ENCODE measurements around the gene MAGI2. TPM values are rescaled to one million over a fixed set of nuclear protein-coding genes. Genes with fewer than 3 reads are reported as not detected.

The MAGI2 gene
- polyA plus RNA-seq, 3 donors = 0.03 to 0.11 TPM; not detected in 1

DNA sequence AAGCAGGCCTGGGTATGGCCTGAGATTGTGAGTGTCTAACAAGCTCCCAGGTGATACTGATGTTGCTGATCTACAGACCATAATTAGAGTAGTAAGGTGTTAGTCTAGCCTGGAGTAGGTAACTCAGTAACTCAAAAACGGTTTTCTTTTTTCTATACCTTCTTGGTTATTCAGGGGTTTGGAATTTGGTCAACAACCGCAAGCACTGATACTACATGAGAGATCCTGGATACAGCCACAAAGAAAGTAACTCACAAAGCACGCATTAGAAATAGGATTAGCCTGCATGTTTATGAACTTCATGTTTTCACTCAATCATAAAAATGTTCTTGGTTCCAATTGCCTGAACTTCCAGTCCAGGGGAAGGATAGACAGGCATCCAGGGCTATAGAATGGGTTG lies 803.5 kb downstream of the MAGI2 start:
- no peak overlapping the region for H3K9ac ChIP-seq (ENCODE audit: insufficient read depth, low read length, poor library complexity, severe bottlenecking)
- Mint-ChIP-seq H3K9me3 (peaks cover 0 to 8% (median 3%) of the 10 kb centered on the region in 7 donors), H3K27ac (no peak overlapping the region), H3K4me1 (no peaks in the 10 kb centered on the region), H3K27me3 (ENCODE audit: low read depth in 3 of 3) (peaks cover 0 to 2% (median 0%) of the 10 kb centered on the region in 3 donors), H3K36me3 (no peaks in the 10 kb centered on the region), H3K4me3 (no peak overlapping the region)
- intact Hi-C loops (cut with micrococcal nuclease) = no loop called here
- H3K79me2 ChIP-seq (ENCODE audit: insufficient read depth, low read length) = no peaks in the 10 kb centered on the region
- WGBS (ENCODE audit: insufficient coverage) = 100% methylated on average over 1 of the region's 3 CpGs
- TF ChIP-seq, protein P1, sequence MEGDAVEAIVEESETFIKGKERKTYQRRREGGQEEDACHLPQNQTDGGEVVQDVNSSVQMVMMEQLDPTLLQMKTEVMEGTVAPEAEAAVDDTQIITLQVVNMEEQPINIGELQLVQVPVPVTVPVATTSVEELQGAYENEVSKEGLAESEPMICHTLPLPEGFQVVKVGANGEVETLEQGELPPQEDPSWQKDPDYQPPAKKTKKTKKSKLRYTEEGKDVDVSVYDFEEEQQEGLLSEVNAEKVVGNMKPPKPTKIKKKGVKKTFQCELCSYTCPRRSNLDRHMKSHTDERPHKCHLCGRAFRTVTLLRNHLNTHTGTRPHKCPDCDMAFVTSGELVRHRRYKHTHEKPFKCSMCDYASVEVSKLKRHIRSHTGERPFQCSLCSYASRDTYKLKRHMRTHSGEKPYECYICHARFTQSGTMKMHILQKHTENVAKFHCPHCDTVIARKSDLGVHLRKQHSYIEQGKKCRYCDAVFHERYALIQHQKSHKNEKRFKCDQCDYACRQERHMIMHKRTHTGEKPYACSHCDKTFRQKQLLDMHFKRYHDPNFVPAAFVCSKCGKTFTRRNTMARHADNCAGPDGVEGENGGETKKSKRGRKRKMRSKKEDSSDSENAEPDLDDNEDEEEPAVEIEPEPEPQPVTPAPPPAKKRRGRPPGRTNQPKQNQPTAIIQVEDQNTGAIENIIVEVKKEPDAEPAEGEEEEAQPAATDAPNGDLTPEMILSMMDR (IDR thresholded peaks at IDR 0.05) = no peak
- no peaks in the 10 kb centered on the region for H3K27me3 ChIP-seq (ENCODE audit: control insufficient read depth in 2 of 2, insufficient read depth in 2 of 2, low read length in 2 of 2)
- H3K4me1 ChIP-seq (ENCODE audit: control insufficient read depth in 1 of 2, insufficient read depth in 2 of 2, low read length in 2 of 2) = no peaks in the 10 kb centered on the region
- H3K36me3 ChIP-seq (replicated peaks in 1 of 2; ENCODE audit: control insufficient read depth in 1 of 2, insufficient read depth in 2 of 2, low read length in 2 of 2) = no peaks in the 10 kb centered on the region
- no peak overlapping the region for H3K27ac ChIP-seq (ENCODE audit: low read depth in 1 of 2, low read length in 2 of 2)
- H2AFZ ChIP-seq (ENCODE audit: insufficient read depth, low read depth, low read length, poor library complexity, severe bottlenecking) = no peak overlapping the region
- no peak for DNase-seq
- no peaks in the 10 kb centered on the region for H4K20me1 ChIP-seq (ENCODE audit: insufficient read depth, low read length)
- no peaks in the 10 kb centered on the region for H3K9me3 ChIP-seq (replicated peaks in 1 of 2; ENCODE audit: control insufficient read depth in 1 of 2, insufficient read depth in 1 of 2, low read length in 2 of 2)
- H3K4me3 ChIP-seq (replicated peaks in 1 of 3; ENCODE audit: low read depth in 2 of 3, low read length in 3 of 3) = no peak overlapping the region
- H3K4me2 ChIP-seq (replicated peaks; ENCODE audit: extremely low read depth, low read length, poor library complexity, severe bottlenecking) = no peak overlapping the region

GRCh38 chr7:78649236-78649635 lies 804.2 kb downstream of the MAGI2 start:
- no peaks in the 10 kb centered on the region for H3K4me1 ChIP-seq (ENCODE audit: control insufficient read depth in 1 of 2, insufficient read depth in 2 of 2, low read length in 2 of 2)
- Mint-ChIP-seq H3K27me3 (ENCODE audit: low read depth in 3 of 3) (peaks cover 0 to 2% (median 0%) of the 10 kb centered on the region in 3 donors), H3K9me3 (peaks cover 0 to 8% (median 3%) of the 10 kb centered on the region in 7 donors), H3K36me3 (no peaks in the 10 kb centered on the region), H3K27ac (no peak overlapping the region), H3K4me3 (no peak overlapping the region), H3K4me1 (no peaks in the 10 kb centered on the region)
- WGBS (ENCODE audit: insufficient coverage) = no CpG with 5 or more reads among the region's 2 CpGs
- no peak for DNase-seq
- TF ChIP-seq, protein P1 (IDR thresholded peaks at IDR 0.05) = no peak
- no peak overlapping the region for H3K9ac ChIP-seq (ENCODE audit: insufficient read depth, low read length, poor library complexity, severe bottlenecking)
- H4K20me1 ChIP-seq (ENCODE audit: insufficient read depth, low read length) = no peaks in the 10 kb centered on the region
- intact Hi-C loops (cut with micrococcal nuclease) = no loop called here
- H3K27me3 ChIP-seq (ENCODE audit: control insufficient read depth in 2 of 2, insufficient read depth in 2 of 2, low read length in 2 of 2) = no peaks in the 10 kb centered on the region
- H2AFZ ChIP-seq (ENCODE audit: insufficient read depth, low read depth, low read length, poor library complexity, severe bottlenecking) = no peak overlapping the region
- H3K4me2 ChIP-seq (replicated peaks; ENCODE audit: extremely low read depth, low read length, poor library complexity, severe bottlenecking) = no peak overlapping the region
- H3K79me2 ChIP-seq (ENCODE audit: insufficient read depth, low read length) = no peaks in the 10 kb centered on the region
- H3K4me3 ChIP-seq (replicated peaks in 1 of 3; ENCODE audit: low read depth in 2 of 3, low read length in 3 of 3) = no peak overlapping the region
- no peak overlapping the region for H3K27ac ChIP-seq (ENCODE audit: low read depth in 1 of 2, low read length in 2 of 2)
- no peaks in the 10 kb centered on the region for H3K36me3 ChIP-seq (replicated peaks in 1 of 2; ENCODE audit: control insufficient read depth in 1 of 2, insufficient read depth in 2 of 2, low read length in 2 of 2)
- no peaks in the 10 kb centered on the region for H3K9me3 ChIP-seq (replicated peaks in 1 of 2; ENCODE audit: control insufficient read depth in 1 of 2, insufficient read depth in 1 of 2, low read length in 2 of 2)

Data from CD14-positive monocyte (primary cell).